KMS-11 (cell line): Measurements from ENCODE around the gene A2M.
A peak's percentile ranks its signal among the peaks of the same experiment; 100 is the strongest.

Experiments
- H2AFZ ChIP-seq: fragments of 200-600 bp; sonication (generic); 2 replicates; pipeline ENCODE4 v1.6.1; 2016; ENCODE audit warnings: antibody characterized with exemption, mixed run types, low read depth
- H3K27ac ChIP-seq: fragments of 200-600 bp; sonication (generic); 2 replicates; pipeline ENCODE4 v1.6.1; 2016; ENCODE audit warnings: mild to moderate bottlenecking, mixed run types
- H3K27me3 ChIP-seq: fragments of 200-600 bp; sonication (generic); 2 replicates; pipeline ENCODE4 v1.6.1; 2017; ENCODE audit warnings: mild to moderate bottlenecking, low read depth, mixed run types, moderate library complexity; ENCODE audit not compliant: insufficient read depth
- H3K36me3 ChIP-seq: fragments of 200-600 bp; sonication (generic); 2 replicates; pipeline ENCODE4 v1.6.1; 2017; ENCODE audit warnings: mild to moderate bottlenecking, mixed run types; ENCODE audit not compliant: insufficient read depth
- H3K4me1 ChIP-seq: fragments of 200-600 bp; sonication (generic); 2 replicates; pipeline ENCODE4 v1.6.1; 2016; ENCODE audit warnings: mild to moderate bottlenecking, low read depth, mixed run types; ENCODE audit not compliant: poor library complexity, severe bottlenecking
- H3K4me2 ChIP-seq: fragments of 200-600 bp; sonication (generic); 2 replicates; pipeline ENCODE4 v1.7.0; 2016; ENCODE audit warnings: mild to moderate bottlenecking, mixed run types
- H3K4me3 ChIP-seq: fragments of 200-600 bp; sonication (generic); IDR thresholded peaks from 2 replicates; pipeline ENCODE4 v1.6.1; 2017; ENCODE audit warnings: low read depth, low read length, mixed read lengths; ENCODE audit not compliant: insufficient read depth
- H3K79me2 ChIP-seq: fragments of 200-600 bp; sonication (generic); 2 replicates; pipeline ENCODE4 v1.6.1; 2016; ENCODE audit warnings: low read depth, mixed run types; ENCODE audit not compliant: insufficient read depth
- H3K9ac ChIP-seq: fragments of 200-600 bp; sonication (generic); 2 replicates; pipeline ENCODE4 v1.6.1; 2016; ENCODE audit warnings: mild to moderate bottlenecking, mixed run types
- H4K20me1 ChIP-seq: fragments of 200-600 bp; sonication (generic); 2 replicates; pipeline ENCODE4 v1.6.1; 2016; ENCODE audit warnings: mild to moderate bottlenecking, mixed run types; ENCODE audit not compliant: insufficient read depth
- TF ChIP-seq, protein P1 (sequence below): fragments of 200-600 bp; sonication (generic); conservative IDR thresholded peaks from 2 replicates; pipeline ENCODE4 v1.6.1; 2017; ENCODE audit warnings: low read depth, mild to moderate bottlenecking, antibody characterized with exemption, low read length, moderate library complexity, mixed read lengths

A2M gene

GRCh38 chr12:9051158-9051550 is 64.6 kb downstream of the A2M start:
- TF ChIP-seq, protein P1, sequence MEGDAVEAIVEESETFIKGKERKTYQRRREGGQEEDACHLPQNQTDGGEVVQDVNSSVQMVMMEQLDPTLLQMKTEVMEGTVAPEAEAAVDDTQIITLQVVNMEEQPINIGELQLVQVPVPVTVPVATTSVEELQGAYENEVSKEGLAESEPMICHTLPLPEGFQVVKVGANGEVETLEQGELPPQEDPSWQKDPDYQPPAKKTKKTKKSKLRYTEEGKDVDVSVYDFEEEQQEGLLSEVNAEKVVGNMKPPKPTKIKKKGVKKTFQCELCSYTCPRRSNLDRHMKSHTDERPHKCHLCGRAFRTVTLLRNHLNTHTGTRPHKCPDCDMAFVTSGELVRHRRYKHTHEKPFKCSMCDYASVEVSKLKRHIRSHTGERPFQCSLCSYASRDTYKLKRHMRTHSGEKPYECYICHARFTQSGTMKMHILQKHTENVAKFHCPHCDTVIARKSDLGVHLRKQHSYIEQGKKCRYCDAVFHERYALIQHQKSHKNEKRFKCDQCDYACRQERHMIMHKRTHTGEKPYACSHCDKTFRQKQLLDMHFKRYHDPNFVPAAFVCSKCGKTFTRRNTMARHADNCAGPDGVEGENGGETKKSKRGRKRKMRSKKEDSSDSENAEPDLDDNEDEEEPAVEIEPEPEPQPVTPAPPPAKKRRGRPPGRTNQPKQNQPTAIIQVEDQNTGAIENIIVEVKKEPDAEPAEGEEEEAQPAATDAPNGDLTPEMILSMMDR, result no peak
- no peak overlapping the region for H3K4me3 ChIP-seq
- no peak overlapping the region for H3K4me2 ChIP-seq
- H3K27ac ChIP-seq, result no peak overlapping the region
- H3K36me3 ChIP-seq, result no peaks in the 10 kb centered on the region
- H3K79me2 ChIP-seq, result no peaks in the 10 kb centered on the region
- no peak overlapping the region for H3K9ac ChIP-seq
- H4K20me1 ChIP-seq, result no peaks in the 10 kb centered on the region
- no peaks in the 10 kb centered on the region for H3K4me1 ChIP-seq
- H3K27me3 ChIP-seq, result no peaks in the 10 kb centered on the region
- H2AFZ ChIP-seq, result no peak overlapping the region

DNA sequence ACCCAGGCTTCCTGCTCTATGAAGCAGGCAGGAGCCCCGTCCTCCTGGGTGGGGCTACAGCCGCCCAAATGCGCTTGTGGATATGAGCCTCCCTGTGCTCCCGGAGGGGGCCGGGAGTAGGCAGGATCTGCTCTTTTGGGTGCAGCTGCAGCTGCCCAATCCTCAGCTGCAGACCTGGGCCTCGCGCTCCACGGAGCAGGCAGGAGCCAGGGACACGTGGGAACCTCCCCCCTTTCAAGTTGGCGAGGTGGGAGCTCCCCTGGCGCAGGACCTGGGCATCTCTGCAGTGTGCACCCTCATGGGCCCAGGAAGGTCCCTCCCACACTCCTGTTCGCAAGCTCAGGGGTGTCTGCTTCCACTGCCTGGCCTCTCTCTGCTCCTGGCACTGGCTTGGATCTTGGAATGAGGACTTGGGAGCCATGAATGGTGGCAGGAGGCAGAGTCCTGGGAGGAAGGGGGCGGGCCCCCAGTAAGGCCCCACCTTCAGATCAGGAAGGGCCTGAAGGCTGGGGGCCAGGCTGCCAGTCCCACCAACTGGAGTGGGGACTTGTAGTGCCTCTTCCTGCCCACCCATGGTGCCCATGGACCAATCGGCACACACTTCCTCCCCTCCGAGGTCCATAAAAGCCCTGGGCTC is 65.1 kb downstream of the A2M start:
- no peak overlapping the region for H3K27ac ChIP-seq
- no peaks in the 10 kb centered on the region for H4K20me1 ChIP-seq
- no peak overlapping the region for H3K4me3 ChIP-seq
- no peaks in the 10 kb centered on the region for H3K79me2 ChIP-seq
- TF ChIP-seq, protein P1, result no peak
- no peak overlapping the region for H3K9ac ChIP-seq
- H3K36me3 ChIP-seq, result no peaks in the 10 kb centered on the region
- no peaks in the 10 kb centered on the region for H3K27me3 ChIP-seq
- H3K4me1 ChIP-seq, result no peaks in the 10 kb centered on the region
- H2AFZ ChIP-seq, result no peak overlapping the region
- no peak overlapping the region for H3K4me2 ChIP-seq

GRCh38 chr12:9049520-9050133 is 66.1 kb downstream of the A2M start:
- H2AFZ ChIP-seq, result no peak overlapping the region
- H3K4me2 ChIP-seq, result no peak overlapping the region
- TF ChIP-seq, protein P1, result peak; percentile 73
- no peaks in the 10 kb centered on the region for H3K27me3 ChIP-seq
- H4K20me1 ChIP-seq, result no peaks in the 10 kb centered on the region
- no peaks in the 10 kb centered on the region for H3K4me1 ChIP-seq
- no peaks in the 10 kb centered on the region for H3K36me3 ChIP-seq
- H3K79me2 ChIP-seq, result no peaks in the 10 kb centered on the region
- H3K9ac ChIP-seq, result no peak overlapping the region
- no peak overlapping the region for H3K27ac ChIP-seq
- H3K4me3 ChIP-seq, result no peak overlapping the region

DNA sequence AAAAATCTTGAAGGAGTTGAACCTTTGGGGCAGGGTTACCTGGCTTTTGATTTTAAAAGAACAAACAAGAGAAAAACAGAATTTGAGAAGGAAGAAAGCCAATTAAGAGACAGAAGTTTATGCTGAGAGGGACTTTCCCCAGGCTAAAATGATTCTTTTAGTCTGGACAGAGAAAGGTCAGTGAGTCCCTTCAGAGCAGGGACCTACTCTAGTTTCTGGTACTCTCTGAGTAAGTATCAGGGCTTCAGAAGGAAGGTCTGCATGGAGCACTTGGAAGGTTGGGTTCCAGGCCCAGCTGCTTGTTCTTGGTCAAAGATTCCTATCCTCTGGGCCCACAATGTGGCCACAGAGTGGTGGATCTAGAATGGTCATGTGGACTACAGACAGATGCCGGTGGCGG is 66.8 kb downstream of the A2M start:
- H3K4me1 ChIP-seq, result no peaks in the 10 kb centered on the region
- no peak overlapping the region for H3K4me3 ChIP-seq
- no peak overlapping the region for H3K4me2 ChIP-seq

More for the DNA sequence above, 66.8 kb downstream of the A2M start:
- Histone ChIP-seq H3K9ac (no peak overlapping the region), H3K27me3 (no peaks in the 10 kb centered on the region), H3K27ac (no peak overlapping the region), H3K36me3 (no peaks in the 10 kb centered on the region), H4K20me1 (no peaks in the 10 kb centered on the region), H2AFZ (no peak overlapping the region), H3K79me2 (no peaks in the 10 kb centered on the region)
- TF ChIP-seq, protein P1, result no peak
